ENCODE measurements around the gene MCIDAS.

GRCh38 chr5:55172937-55173686 lies 54.0 kb downstream of the MCIDAS start, which contains the start of gene CDC20B:
- TF ChIP-seq CTCF (IDR thresholded peaks at IDR 0.05) (no peak), EZH2 (IDR thresholded peaks at IDR 0.05; ENCODE audit: borderline replicate concordance, insufficient read depth, low read depth, low read length, poor library complexity, severe bottlenecking) (no peak)

Data from B cell (primary cell).